GM12865 (cell line): Measurements from ENCODE around the gene EDN2.

ENCODE experiments used
- DNase-seq: peaks from one replicate; pipeline ENCODE4 v3.0.0; 2010; ENCODE audit warnings: low read depth
- H3K4me3 ChIP-seq: 2 replicates; pipeline ENCODE4 v1.5.1; 2011; ENCODE audit warnings: mild to moderate bottlenecking, low read depth, low read length, control low read depth
- CTCF ChIP-seq: IDR thresholded peaks from 2 replicates; pipeline ENCODE4 v1.5.1; 2011; ENCODE audit warnings: low read length, control low read depth, low read depth, inconsistent platforms; ENCODE audit not compliant: insufficient read depth; ENCODE audit errors: missing control alignments

Gene EDN2

GRCh38 chr1:41464885-41465284, 19.6 kb downstream of the EDN2 start:
- no peak for DNase-seq
- H3K4me3 ChIP-seq, result no peak overlapping the region
- TF ChIP-seq CTCF, result no peak

- no peak for DNase-seq
- TF ChIP-seq CTCF, result no peak
- no peak overlapping the region for H3K4me3 ChIP-seq
These were observed 21.0 kb downstream of the EDN2 start for GRCh38 chr1:41463516-41463915.

GRCh38 chr1:41462680-41463004, 21.8 kb downstream of the EDN2 start:
- no peak for DNase-seq
- TF ChIP-seq CTCF, result no peak
- H3K4me3 ChIP-seq, result no peak overlapping the region

- H3K4me3 ChIP-seq, result no peak overlapping the region
- no peak for DNase-seq
- no peak for TF ChIP-seq CTCF
These were observed 22.4 kb downstream of the EDN2 start for GRCh38 chr1:41461790-41462679.

GRCh38 chr1:41456847-41457540, 27.5 kb downstream of the EDN2 start:
- H3K4me3 ChIP-seq, result no peak overlapping the region
- TF ChIP-seq CTCF, result no peak
- no peak for DNase-seq

GRCh38 chr1:41455479-41456332, 28.8 kb downstream of the EDN2 start:
- H3K4me3 ChIP-seq, result no peak overlapping the region
- DNase-seq, result no peak
- TF ChIP-seq CTCF, result no peak
